Thymus (tissue), 11 donors: ENCODE measurements around the gene UTS2B. TPM values are rescaled to one million over a fixed set of nuclear protein-coding genes. Genes with fewer than 3 reads are reported as not detected.
"Not testable (repeated sequence)": the region's sequence is repeated elsewhere in the genome, so short reads cannot be mapped to it uniquely, and the experiment has no call there.

Source experiments
- DNase-seq, 9 donors: peaks; one replicate each; pipeline ENCODE4 v3.0.0-alpha.2; 2013; ENCODE audit warnings: low spot score in 9 of 9, low read depth in 6 of 9, missing footprints in 1 of 9
- H3K27ac ChIP-seq, 2 donors: one replicate each; pipeline ENCODE4 v1.5.1; 2013; ENCODE audit warnings: control low read depth in 1 of 2, low read depth in 1 of 2, low read length in 1 of 2, mild to moderate bottlenecking in 1 of 2, moderate library complexity in 1 of 2
- H3K27me3 ChIP-seq, 2 donors: one replicate each; pipeline ENCODE4 v1.5.1; 2013; ENCODE audit warnings: low read length in 1 of 2; ENCODE audit not compliant: control insufficient read depth in 2 of 2, insufficient read depth in 1 of 2
- H3K36me3 ChIP-seq, 2 donors: one replicate each; pipeline ENCODE4 v1.5.1; 2013; ENCODE audit warnings: low read length in 1 of 2, mild to moderate bottlenecking in 1 of 2, moderate library complexity in 1 of 2; ENCODE audit not compliant: control insufficient read depth in 2 of 2, insufficient read depth in 2 of 2
- H3K4me1 ChIP-seq, 2 donors: one replicate each; pipeline ENCODE4 v1.5.1; 2013; ENCODE audit warnings: low read length in 2 of 2; ENCODE audit not compliant: control insufficient read depth in 2 of 2, insufficient read depth in 2 of 2
- H3K4me3 ChIP-seq, 2 donors: one replicate each; pipeline ENCODE4 v1.5.1; 2013; ENCODE audit warnings: low read length in 2 of 2, control low read depth in 1 of 2, mild to moderate bottlenecking in 1 of 2
- H3K9me3 ChIP-seq, 2 donors: one replicate each; pipeline ENCODE4 v1.5.1; 2013; ENCODE audit warnings: low read length in 1 of 2, mild to moderate bottlenecking in 1 of 2; ENCODE audit not compliant: control insufficient read depth in 2 of 2, insufficient read depth in 1 of 2
- WGBS: extraction: QIAGEN DNeasy Blood & Tissue Kit; methylation state at CpG from one replicate; pipeline ENCODE4 v1.1.7; 2013; 5-methylcytosine and 5-hydroxymethylcytosine counted together
- polyA plus RNA-seq: library from polyadenylated mRNA; stranded (reverse); fragments of 200-250 nt; gene quantifications from one replicate; pipeline ENCODE4 v1.2.3, GENCODE V29; 2013
- total RNA-seq: library from RNA; stranded (reverse); fragments of 120-200 nt; gene quantifications from one replicate; pipeline ENCODE4 v1.2.4, GENCODE V29; 2013
- donor health status: healthy.

Gene UTS2B
- total and polyA plus RNA-seq, 2 donors = 0.09 to 0.16 TPM

GRCh38 chr3:191282251-191283185 lies 47.8 kb downstream of the UTS2B start:
- no peak overlapping the region for H3K27ac ChIP-seq
- no peak overlapping the region for H3K4me3 ChIP-seq
- H3K27me3 ChIP-seq = no peaks in the 10 kb centered on the region
- no peak for DNase-seq
- H3K9me3 ChIP-seq = no peaks in the 10 kb centered on the region
- no peaks in the 10 kb centered on the region for H3K4me1 ChIP-seq
- WGBS = 94% methylated on average over 4 of the region's 4 CpGs
- no peaks in the 10 kb centered on the region for H3K36me3 ChIP-seq

- DNase-seq = no peak
- H3K36me3 ChIP-seq = no peaks in the 10 kb centered on the region
- H3K27ac ChIP-seq = no peak overlapping the region
- H3K9me3 ChIP-seq = no peaks in the 10 kb centered on the region
- H3K4me1 ChIP-seq = no peaks in the 10 kb centered on the region
- no peak overlapping the region for H3K4me3 ChIP-seq
- no peaks in the 10 kb centered on the region for H3K27me3 ChIP-seq
Observed at GRCh38 chr3:191280882-191281281, 49.4 kb downstream of the UTS2B start.

GRCh38 chr3:191280111-191280510 lies 50.2 kb downstream of the UTS2B start:
- H3K9me3 ChIP-seq = no peaks in the 10 kb centered on the region
- no peaks in the 10 kb centered on the region for H3K36me3 ChIP-seq
- 75% methylated on average over 1 of the region's 1 CpG for WGBS
- no peaks in the 10 kb centered on the region for H3K27me3 ChIP-seq
- no peaks in the 10 kb centered on the region for H3K4me1 ChIP-seq
- H3K4me3 ChIP-seq = no peak overlapping the region
- DNase-seq = no peak
- no peak overlapping the region for H3K27ac ChIP-seq

GRCh38 chr3:191275751-191276150 lies 54.6 kb downstream of the UTS2B start:
- H3K36me3 ChIP-seq = no peaks in the 10 kb centered on the region
- no peaks in the 10 kb centered on the region for H3K9me3 ChIP-seq
- DNase-seq = no peak
- no peak overlapping the region for H3K4me3 ChIP-seq
- no peaks in the 10 kb centered on the region for H3K4me1 ChIP-seq
- H3K27me3 ChIP-seq = no peaks in the 10 kb centered on the region
- H3K27ac ChIP-seq = no peak overlapping the region

- not testable (repeated sequence) for H3K27ac ChIP-seq, DNase-seq, H3K27me3 ChIP-seq, H3K36me3 ChIP-seq, H3K4me3 ChIP-seq, H3K9me3 ChIP-seq, H3K4me1 ChIP-seq
- WGBS = 97% methylated on average over 14 of the region's 14 CpGs
Observed at GRCh38 chr3:191275244-191275643, 55.1 kb downstream of the UTS2B start.

GRCh38 chr3:191269289-191270085 lies 60.8 kb downstream of the UTS2B start:
- WGBS = 76% methylated on average over 5 of the region's 5 CpGs

GRCh38 chr3:191268737-191269136 lies 61.6 kb downstream of the UTS2B start:
- H3K27ac ChIP-seq = no peak overlapping the region
- no peaks in the 10 kb centered on the region for H3K4me1 ChIP-seq
- no peaks in the 10 kb centered on the region for H3K36me3 ChIP-seq
- no peak for DNase-seq
- no peak overlapping the region for H3K4me3 ChIP-seq
- no peaks in the 10 kb centered on the region for H3K9me3 ChIP-seq
- H3K27me3 ChIP-seq = no peaks in the 10 kb centered on the region

More at GRCh38 chr3:191269289-191270085, 60.8 kb downstream of the UTS2B start:
- no peak for DNase-seq
- no peak overlapping the region for H3K27ac ChIP-seq
- no peaks in the 10 kb centered on the region for H3K36me3 ChIP-seq
- H3K4me1 ChIP-seq = no peaks in the 10 kb centered on the region
- H3K4me3 ChIP-seq = no peak overlapping the region
- H3K27me3 ChIP-seq = no peaks in the 10 kb centered on the region
- no peaks in the 10 kb centered on the region for H3K9me3 ChIP-seq

GRCh38 chr3:191263850-191264249 lies 66.5 kb downstream of the UTS2B start:
- no peaks in the 10 kb centered on the region for H3K27me3 ChIP-seq
- H3K4me1 ChIP-seq = no peaks in the 10 kb centered on the region
- H3K27ac ChIP-seq = no peak overlapping the region
- H3K9me3 ChIP-seq = no peaks in the 10 kb centered on the region
- 71% methylated on average over 3 of the region's 3 CpGs for WGBS
- no peak overlapping the region for H3K4me3 ChIP-seq
- H3K36me3 ChIP-seq = no peaks in the 10 kb centered on the region
- no peak for DNase-seq

GRCh38 chr3:191263365-191263764 lies 67.0 kb downstream of the UTS2B start:
- H3K4me3 ChIP-seq = no peak overlapping the region
- H3K27ac ChIP-seq = no peak overlapping the region
- H3K27me3 ChIP-seq = no peaks in the 10 kb centered on the region
- H3K9me3 ChIP-seq = no peaks in the 10 kb centered on the region
- DNase-seq = no peak
- H3K4me1 ChIP-seq = no peaks in the 10 kb centered on the region
- no peaks in the 10 kb centered on the region for H3K36me3 ChIP-seq
